ENCODE results near the gene RBM47.

RBM47 gene

DNA sequence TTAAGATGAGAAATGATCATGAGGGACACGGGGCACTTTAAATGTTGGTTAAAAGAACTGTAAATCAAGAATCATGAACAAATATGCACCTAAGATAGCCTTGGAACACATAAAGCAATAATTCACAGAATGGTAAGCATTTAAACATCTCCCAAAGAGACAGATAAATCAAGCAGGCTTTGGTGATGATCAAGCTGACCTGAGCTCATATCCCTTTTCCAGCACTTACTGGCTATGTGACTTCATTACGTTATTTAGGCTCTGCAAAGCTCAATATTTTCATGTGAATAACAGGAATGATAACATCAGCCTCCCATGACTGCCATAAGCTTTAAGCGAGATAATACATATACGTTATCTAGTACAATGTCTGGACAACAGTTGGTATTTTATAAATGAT lies 239.7 kb downstream of the RBM47 start:
- no peak overlapping the region for H2BK15ac ChIP-seq (ENCODE audit: low read depth, poor library complexity, severe bottlenecking)
- no peak overlapping the region for H2AFZ ChIP-seq (ENCODE audit: low read depth, low read length)
- H3K23ac ChIP-seq (ENCODE audit: low read length in 2 of 2): no peak overlapping the region
- H3K14ac ChIP-seq (ENCODE audit: low read length in 2 of 2): no peak overlapping the region
- no peaks in the 10 kb centered on the region for H3K79me1 ChIP-seq (replicated peaks; ENCODE audit: low read length, poor library complexity, severe bottlenecking)
- no peak overlapping the region for H2BK5ac ChIP-seq (ENCODE audit: low read depth, low read length, poor library complexity, severe bottlenecking)
- H4K8ac ChIP-seq (ENCODE audit: low read length): no peak overlapping the region
- no peak overlapping the region for H3K18ac ChIP-seq (ENCODE audit: low read depth in 1 of 2, low read length in 2 of 2)
- H3K27me3 ChIP-seq (ENCODE audit: control insufficient read depth in 1 of 2, insufficient read depth in 1 of 2, low read length in 2 of 2): peaks cover 0 to 11% of the 10 kb centered on the region in 2 experiments
- no peak overlapping the region for H3K4me3 ChIP-seq (ENCODE audit: insufficient read depth in 1 of 2, low read depth in 1 of 2, low read length in 2 of 2)
- no peak overlapping the region for H4K91ac ChIP-seq (ENCODE audit: low read length)
- WGBS: 88% methylated on average over 3 of the region's 4 CpGs
- DNase-seq: no peak
- no peaks in the 10 kb centered on the region for H3K9me3 ChIP-seq (ENCODE audit: control insufficient read depth, low read length)
- no peak overlapping the region for H3K4me2 ChIP-seq (ENCODE audit: low read length, poor library complexity, severe bottlenecking)
- no peak overlapping the region for H2BK12ac ChIP-seq (ENCODE audit: low read length in 2 of 2)
- H2AK5ac ChIP-seq (ENCODE audit: low read length, severe bottlenecking): no peak overlapping the region
- H2BK120ac ChIP-seq (ENCODE audit: low read depth, low read length): no peak overlapping the region
- no peak overlapping the region for H3K27ac ChIP-seq (ENCODE audit: low read length, poor library complexity, severe bottlenecking)
- peaks cover 2% of the 10 kb centered on the region for H3K4me1 ChIP-seq (ENCODE audit: control insufficient read depth, insufficient read depth, low read depth, low read length)
- H3K36me3 ChIP-seq (ENCODE audit: control insufficient read depth in 1 of 2, insufficient read depth in 2 of 2, low read depth in 1 of 2, low read length in 2 of 2): no peaks in the 10 kb centered on the region
- H3K9ac ChIP-seq (ENCODE audit: low read length): no peak overlapping the region
- H3K4ac ChIP-seq (ENCODE audit: low read depth in 1 of 2, low read length in 2 of 2): no peak overlapping the region

DNA sequence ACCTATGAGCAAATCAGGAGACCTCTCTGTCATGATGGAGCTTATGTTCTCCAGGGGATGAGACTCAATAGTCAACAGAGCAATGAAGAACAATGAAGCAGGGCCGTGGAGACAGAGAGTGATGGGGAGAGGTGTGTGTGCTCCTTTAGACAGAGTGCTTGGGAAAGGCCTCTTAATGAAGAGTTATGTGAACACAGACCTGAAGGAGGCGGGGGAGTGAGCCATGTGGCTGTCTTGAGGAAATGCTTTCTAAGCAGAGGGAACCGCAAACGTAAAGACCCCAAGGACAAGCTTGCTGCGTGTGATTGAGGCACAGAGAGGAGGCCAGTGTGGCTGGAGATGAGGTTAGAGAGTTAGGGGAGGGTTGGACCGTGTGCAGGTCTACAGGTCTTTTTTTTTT lies 241.4 kb downstream of the RBM47 start:
- H3K79me1 ChIP-seq (replicated peaks; ENCODE audit: low read length, poor library complexity, severe bottlenecking): no peaks in the 10 kb centered on the region

DNA sequence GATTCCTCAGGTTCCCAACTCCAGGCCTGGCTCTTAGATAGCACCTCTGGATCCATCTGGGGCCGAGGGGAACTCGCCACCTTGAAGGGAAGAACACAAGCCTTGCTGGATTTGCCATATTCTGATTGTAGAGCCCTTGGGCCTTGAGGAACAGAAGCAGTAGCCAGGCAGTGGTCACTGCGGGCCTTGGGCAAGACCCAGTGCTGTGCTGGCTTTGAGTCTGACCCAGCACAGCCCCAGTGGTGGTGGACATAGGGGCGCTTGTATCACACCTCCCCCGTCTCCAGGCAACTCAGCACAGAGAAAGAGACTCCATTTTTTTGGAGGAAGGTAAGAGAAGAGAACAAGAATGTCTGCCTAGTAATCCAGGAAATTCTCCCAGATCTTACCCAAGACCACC lies 249.0 kb downstream of the RBM47 start:
- Histone ChIP-seq H3K18ac (ENCODE audit: low read depth in 1 of 2, low read length in 2 of 2) (no peak overlapping the region), H2AFZ (ENCODE audit: low read depth, low read length) (no peak overlapping the region), H2AK5ac (ENCODE audit: low read length, severe bottlenecking) (no peak overlapping the region), H3K14ac (ENCODE audit: low read length in 2 of 2) (no peak overlapping the region), H3K27me3 (ENCODE audit: control insufficient read depth in 1 of 2, insufficient read depth in 1 of 2, low read length in 2 of 2) (peaks cover 0 to 5% of the 10 kb centered on the region in 2 experiments), H3K79me1 (replicated peaks; ENCODE audit: low read length, poor library complexity, severe bottlenecking) (no peaks in the 10 kb centered on the region), H3K4me3 (ENCODE audit: insufficient read depth in 1 of 2, low read depth in 1 of 2, low read length in 2 of 2) (no peak overlapping the region), H3K4me1 (ENCODE audit: control insufficient read depth, insufficient read depth, low read depth, low read length) (peaks cover 2% of the 10 kb centered on the region), H4K91ac (ENCODE audit: low read length) (no peak overlapping the region), H3K36me3 (ENCODE audit: control insufficient read depth in 1 of 2, insufficient read depth in 2 of 2, low read depth in 1 of 2, low read length in 2 of 2) (no peaks in the 10 kb centered on the region), H2BK15ac (ENCODE audit: low read depth, poor library complexity, severe bottlenecking) (no peak overlapping the region), H3K9ac (ENCODE audit: low read length) (no peak overlapping the region), H2BK120ac (ENCODE audit: low read depth, low read length) (no peak overlapping the region), H3K27ac (ENCODE audit: low read length, poor library complexity, severe bottlenecking) (no peak overlapping the region), H3K23ac (ENCODE audit: low read length in 2 of 2) (no peak overlapping the region), H3K9me3 (ENCODE audit: control insufficient read depth, low read length) (no peaks in the 10 kb centered on the region), H4K8ac (ENCODE audit: low read length) (no peak overlapping the region), H2BK12ac (ENCODE audit: low read length in 2 of 2) (no peak overlapping the region), H3K4me2 (ENCODE audit: low read length, poor library complexity, severe bottlenecking) (no peak overlapping the region), H3K4ac (ENCODE audit: low read depth in 1 of 2, low read length in 2 of 2) (no peak overlapping the region), H2BK5ac (ENCODE audit: low read depth, low read length, poor library complexity, severe bottlenecking) (no peak overlapping the region)
- no peak for DNase-seq
- 90% methylated on average over 3 of the region's 5 CpGs for WGBS

More for the DNA sequence above, 241.4 kb downstream of the RBM47 start:
- Histone ChIP-seq H3K36me3 (ENCODE audit: control insufficient read depth in 1 of 2, insufficient read depth in 2 of 2, low read depth in 1 of 2, low read length in 2 of 2) (no peaks in the 10 kb centered on the region), H3K18ac (ENCODE audit: low read depth in 1 of 2, low read length in 2 of 2) (no peak overlapping the region), H2BK5ac (ENCODE audit: low read depth, low read length, poor library complexity, severe bottlenecking) (no peak overlapping the region), H3K4me3 (ENCODE audit: insufficient read depth in 1 of 2, low read depth in 1 of 2, low read length in 2 of 2) (no peak overlapping the region), H3K27ac (ENCODE audit: low read length, poor library complexity, severe bottlenecking) (no peak overlapping the region), H3K23ac (ENCODE audit: low read length in 2 of 2) (no peak overlapping the region), H2AK5ac (ENCODE audit: low read length, severe bottlenecking) (no peak overlapping the region), H3K4me2 (ENCODE audit: low read length, poor library complexity, severe bottlenecking) (no peak overlapping the region), H3K27me3 (ENCODE audit: control insufficient read depth in 1 of 2, insufficient read depth in 1 of 2, low read length in 2 of 2) (peaks cover 0 to 6% of the 10 kb centered on the region in 2 experiments), H2BK15ac (ENCODE audit: low read depth, poor library complexity, severe bottlenecking) (no peak overlapping the region), H3K4ac (ENCODE audit: low read depth in 1 of 2, low read length in 2 of 2) (no peak overlapping the region), H3K14ac (ENCODE audit: low read length in 2 of 2) (no peak overlapping the region), H3K9me3 (ENCODE audit: control insufficient read depth, low read length) (no peaks in the 10 kb centered on the region), H3K4me1 (ENCODE audit: control insufficient read depth, insufficient read depth, low read depth, low read length) (peaks cover 2% of the 10 kb centered on the region), H2BK12ac (ENCODE audit: low read length in 2 of 2) (no peak overlapping the region), H3K9ac (ENCODE audit: low read length) (no peak overlapping the region), H2BK120ac (ENCODE audit: low read depth, low read length) (no peak overlapping the region), H2AFZ (ENCODE audit: low read depth, low read length) (no peak overlapping the region), H4K91ac (ENCODE audit: low read length) (no peak overlapping the region), H4K8ac (ENCODE audit: low read length) (no peak overlapping the region)
- WGBS: 44% methylated on average over 4 of the region's 6 CpGs
- DNase-seq: no peak

DNA sequence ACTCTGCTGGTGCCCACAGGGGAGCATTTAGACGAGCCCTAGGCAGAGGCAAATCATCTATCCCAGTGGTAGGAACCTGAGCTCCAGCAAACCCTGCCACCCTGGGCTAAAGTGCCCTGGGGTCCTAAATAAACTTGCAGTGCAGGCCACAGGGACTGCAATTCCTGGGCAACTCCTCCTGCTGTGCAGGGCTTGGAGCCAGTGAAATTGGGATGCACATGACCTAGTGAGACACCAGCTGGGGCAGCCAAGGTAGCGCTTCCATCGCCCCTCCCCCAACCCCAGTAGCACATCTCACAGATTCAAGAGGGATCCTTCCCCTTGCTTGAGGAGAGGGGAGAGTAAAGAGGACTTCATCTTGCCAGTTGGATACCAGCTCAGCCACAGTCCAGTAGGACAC lies 250.4 kb downstream of the RBM47 start:
- H3K14ac ChIP-seq (ENCODE audit: low read length in 2 of 2): no peak overlapping the region
- no peaks in the 10 kb centered on the region for H3K27me3 ChIP-seq (ENCODE audit: control insufficient read depth in 1 of 2, insufficient read depth in 1 of 2, low read length in 2 of 2)
- H4K91ac ChIP-seq (ENCODE audit: low read length): no peak overlapping the region
- H3K4me2 ChIP-seq (ENCODE audit: low read length, poor library complexity, severe bottlenecking): no peak overlapping the region
- no peak overlapping the region for H3K18ac ChIP-seq (ENCODE audit: low read depth in 1 of 2, low read length in 2 of 2)
- no peaks in the 10 kb centered on the region for H3K9me3 ChIP-seq (ENCODE audit: control insufficient read depth, low read length)
- H4K8ac ChIP-seq (ENCODE audit: low read length): no peak overlapping the region
- H2BK120ac ChIP-seq (ENCODE audit: low read depth, low read length): no peak overlapping the region
- no peaks in the 10 kb centered on the region for H3K36me3 ChIP-seq (ENCODE audit: control insufficient read depth in 1 of 2, insufficient read depth in 2 of 2, low read depth in 1 of 2, low read length in 2 of 2)
- no peak overlapping the region for H2BK15ac ChIP-seq (ENCODE audit: low read depth, poor library complexity, severe bottlenecking)
- no peak overlapping the region for H3K4ac ChIP-seq (ENCODE audit: low read depth in 1 of 2, low read length in 2 of 2)
- H3K9ac ChIP-seq (ENCODE audit: low read length): no peak overlapping the region
- H3K27ac ChIP-seq (ENCODE audit: low read length, poor library complexity, severe bottlenecking): no peak overlapping the region
- no peak overlapping the region for H2BK12ac ChIP-seq (ENCODE audit: low read length in 2 of 2)
- H2AK5ac ChIP-seq (ENCODE audit: low read length, severe bottlenecking): no peak overlapping the region
- no peak overlapping the region for H2AFZ ChIP-seq (ENCODE audit: low read depth, low read length)
- H3K4me3 ChIP-seq (ENCODE audit: insufficient read depth in 1 of 2, low read depth in 1 of 2, low read length in 2 of 2): no peak overlapping the region
- no peak overlapping the region for H2BK5ac ChIP-seq (ENCODE audit: low read depth, low read length, poor library complexity, severe bottlenecking)
- WGBS: 52% methylated on average over 3 of the region's 3 CpGs
- DNase-seq: no peak
- no peaks in the 10 kb centered on the region for H3K4me1 ChIP-seq (ENCODE audit: control insufficient read depth, insufficient read depth, low read depth, low read length)
- H3K79me1 ChIP-seq (replicated peaks; ENCODE audit: low read length, poor library complexity, severe bottlenecking): no peaks in the 10 kb centered on the region
- H3K23ac ChIP-seq (ENCODE audit: low read length in 2 of 2): no peak overlapping the region
